GM21423 (cell line): Measurements from ENCODE around the gene U2AF1.
A peak's percentile ranks its signal among the peaks of the same experiment; 100 is the strongest.
"Not testable (repeated sequence)": the region's sequence is repeated elsewhere in the genome, so short reads cannot be mapped to it uniquely, and the experiment has no call there.

Experiments used
- ATAC-seq: cut with Tn5 transposase; IDR thresholded peaks from one replicate; pipeline ENCODE4 v1.9.1; 2021; ENCODE audit warnings: mild to moderate bottlenecking, moderate library complexity; ENCODE audit not compliant: unreplicated experiment

The U2AF1 gene

GRCh38 chr21:43106965-43107793 is at the start of gene U2AF1:
Gene U2AF1 (minus strand): TSS chr21:43107570. CDS start chr21:43107494, 76 bp downstream.
- ATAC-seq = peak; percentile 66

GRCh38 chr21:43153601-43154000 is 46.2 kb upstream of the U2AF1 start:
- not testable (repeated sequence) for ATAC-seq

GRCh38 chr21:43149344-43149743 is 42.0 kb upstream of the U2AF1 start:
- ATAC-seq = not testable (repeated sequence)

DNA sequence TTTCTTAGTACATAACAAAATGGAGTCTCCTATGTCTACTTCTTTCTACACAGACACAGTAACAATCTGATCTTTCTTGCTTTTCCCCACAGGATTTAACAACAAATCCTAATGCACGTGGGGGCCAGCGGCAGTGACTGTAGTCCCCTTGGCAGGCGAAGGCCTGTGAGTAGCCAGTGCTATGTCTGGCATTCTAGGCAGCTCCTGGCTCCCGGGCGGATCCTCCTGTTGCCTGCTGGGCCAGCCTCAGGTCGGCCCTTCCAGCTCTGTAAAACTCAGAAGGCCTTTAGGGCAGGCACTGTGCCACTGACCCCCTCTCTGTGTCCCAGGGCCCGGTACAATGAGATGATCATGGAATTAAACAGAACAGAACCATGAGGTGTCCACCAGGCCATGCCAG is 40.6 kb upstream of the U2AF1 start:
- ATAC-seq = not testable (repeated sequence)

GRCh38 chr21:43146637-43147036 is 39.3 kb upstream of the U2AF1 start:
- not testable (repeated sequence) for ATAC-seq

- not testable (repeated sequence) for ATAC-seq
Measured at GRCh38 chr21:43141407-43141806, 34.0 kb upstream of the U2AF1 start.

DNA sequence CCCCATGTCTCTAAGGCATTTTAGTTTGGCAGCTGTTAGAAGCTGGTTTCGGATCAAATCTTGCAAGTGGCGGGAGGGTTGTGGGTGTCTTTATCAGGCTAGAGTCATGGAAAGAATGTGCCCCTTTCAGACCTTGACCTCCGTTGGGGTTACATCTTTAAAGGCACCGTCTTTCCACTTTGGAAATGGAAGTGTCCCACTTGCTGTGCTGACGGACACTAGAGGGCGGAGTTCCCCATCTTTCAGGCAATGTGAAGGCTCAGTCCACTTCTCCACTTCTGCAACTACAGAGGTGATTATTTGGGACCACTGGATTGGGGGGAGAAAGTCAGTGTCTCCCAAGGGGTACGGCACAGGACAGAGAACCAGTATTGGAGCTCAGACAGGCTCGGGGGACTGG is 31.6 kb upstream of the U2AF1 start:
- ATAC-seq = not testable (repeated sequence)

GRCh38 chr21:43134520-43134919 is 27.1 kb upstream of the U2AF1 start:
- not testable (repeated sequence) for ATAC-seq

DNA sequence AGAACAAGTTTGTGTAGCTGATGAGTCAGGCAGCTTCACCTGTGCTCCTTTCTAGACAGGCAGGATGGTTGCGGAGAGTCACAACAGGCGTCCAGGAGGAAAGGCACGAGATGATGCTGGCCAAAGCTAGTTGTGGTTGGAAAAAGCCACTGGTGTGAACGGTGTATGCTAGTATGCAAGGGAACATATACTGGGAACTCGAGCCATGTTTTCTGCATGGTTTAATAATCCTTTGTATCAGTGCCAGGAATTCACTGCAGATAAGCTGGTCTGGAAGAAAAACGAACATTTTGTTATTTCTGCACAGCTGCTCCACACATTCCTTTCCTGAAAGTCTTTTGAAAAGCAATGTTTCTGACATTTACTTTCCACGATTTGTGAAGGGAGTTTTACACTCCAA is 22.7 kb upstream of the U2AF1 start:
- not testable (repeated sequence) for ATAC-seq

DNA sequence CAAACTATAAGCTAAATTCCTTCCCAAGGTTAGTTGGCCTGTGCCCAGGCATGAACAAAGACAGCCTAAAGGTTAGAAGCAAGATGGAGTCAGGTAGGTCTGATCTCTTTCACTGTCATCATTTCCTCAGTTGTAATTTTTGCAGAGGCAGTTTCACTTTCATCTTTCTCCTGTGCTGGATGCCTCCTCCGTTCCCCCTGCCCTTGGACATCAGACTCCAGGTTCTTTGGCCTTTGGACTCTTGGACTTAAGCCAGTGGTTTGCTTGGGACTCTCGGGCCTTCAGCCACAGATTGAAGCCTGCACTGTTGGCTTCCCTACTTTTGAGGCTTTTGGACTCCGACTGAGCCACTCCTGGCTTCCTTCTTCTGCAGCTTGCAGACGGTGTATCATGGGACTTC is 8.6 kb upstream of the U2AF1 start:
- not testable (repeated sequence) for ATAC-seq

DNA sequence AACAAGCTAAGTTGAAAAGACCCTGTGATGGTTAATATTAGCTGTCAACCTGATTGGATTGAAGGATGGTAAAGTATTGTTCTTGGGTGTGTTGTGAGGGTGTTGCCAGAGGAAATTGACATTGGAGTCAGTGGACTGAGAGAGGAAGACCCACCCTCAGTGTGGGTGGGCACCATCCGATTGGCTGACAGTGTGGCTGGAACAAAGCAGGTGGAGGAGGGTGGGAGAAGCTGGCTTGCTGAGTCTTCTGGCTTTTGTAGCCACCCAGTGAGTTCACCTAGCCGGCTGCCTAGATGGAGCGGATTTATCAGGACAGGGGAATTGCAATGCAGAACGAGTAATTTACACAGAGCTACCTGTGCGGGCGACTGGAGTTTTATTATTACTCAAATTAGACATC is 7.1 kb upstream of the U2AF1 start:
- ATAC-seq = not testable (repeated sequence)

GRCh38 chr21:43109006-43109405 is 1.6 kb upstream of the U2AF1 start:
- not testable (repeated sequence) for ATAC-seq

DNA sequence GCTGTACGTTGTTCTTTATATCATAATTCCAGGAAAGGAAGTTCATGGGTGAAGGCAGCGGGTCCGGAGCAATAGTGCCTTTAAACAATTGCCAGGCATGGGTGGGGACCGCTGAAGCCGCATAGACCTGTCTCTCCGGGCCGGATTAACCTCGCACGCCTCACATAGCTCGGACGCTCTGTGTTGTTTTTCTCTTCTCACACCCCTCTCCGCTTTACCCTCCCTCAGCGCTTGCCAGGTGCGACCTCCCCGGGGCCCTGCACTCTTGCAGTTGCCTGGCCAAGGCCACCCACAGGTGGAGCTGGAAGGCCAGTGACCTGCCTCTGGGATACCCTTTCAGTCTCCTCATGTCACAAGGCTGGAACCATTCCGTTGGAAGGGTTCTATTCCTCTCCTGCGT is 807 bp upstream of the U2AF1 start:
- not testable (repeated sequence) for ATAC-seq

- ATAC-seq = not testable (repeated sequence)
Measured at GRCh38 chr21:43107794-43108137, 396 bp upstream of the U2AF1 start.

- ATAC-seq = not testable (repeated sequence)
Measured at GRCh38 chr21:43104642-43105041, 2.7 kb downstream of the U2AF1 start.

DNA sequence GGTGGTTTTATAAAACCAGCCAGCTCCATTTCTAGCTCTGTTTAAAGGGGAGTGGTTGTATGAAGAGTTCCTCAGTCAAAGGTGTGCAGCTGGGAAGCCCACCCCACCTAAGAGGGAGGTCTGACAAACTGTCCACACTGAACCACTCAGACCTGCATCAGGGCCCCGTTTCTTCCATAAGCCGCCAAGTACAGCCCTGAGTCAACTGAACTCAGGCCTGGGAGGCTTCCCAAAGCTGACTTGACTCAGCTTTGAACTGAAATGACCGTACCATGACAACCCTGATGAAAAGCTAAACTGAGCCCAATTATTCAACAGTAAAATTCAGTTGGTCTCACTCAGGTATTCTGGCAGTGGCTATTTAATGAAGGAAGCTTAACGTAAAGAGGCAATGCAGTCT is 5.1 kb downstream of the U2AF1 start:
- ATAC-seq = not testable (repeated sequence)

- ATAC-seq = not testable (repeated sequence)
Measured at GRCh38 chr21:43101676-43102075, 5.7 kb downstream of the U2AF1 start.

DNA sequence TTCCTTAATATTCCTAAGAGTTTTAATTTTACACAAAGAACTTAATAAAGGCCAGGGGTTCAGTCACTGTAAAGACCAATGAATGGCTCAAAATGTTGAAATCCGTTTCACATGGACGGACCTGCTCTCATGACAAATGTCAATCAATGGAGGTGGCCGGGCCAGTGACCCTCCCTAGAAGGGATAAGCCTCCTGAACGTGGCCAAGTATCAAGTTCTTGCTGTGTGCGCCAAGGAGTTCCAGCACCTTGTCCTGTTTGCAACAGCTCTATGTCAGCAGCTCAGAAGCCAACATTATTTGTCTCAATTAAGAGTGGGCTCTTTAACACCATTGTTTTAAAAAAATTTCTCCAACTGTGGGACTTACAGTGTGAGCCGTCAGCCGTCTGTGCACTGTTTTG is 6.4 kb downstream of the U2AF1 start:
- not testable (repeated sequence) for ATAC-seq

DNA sequence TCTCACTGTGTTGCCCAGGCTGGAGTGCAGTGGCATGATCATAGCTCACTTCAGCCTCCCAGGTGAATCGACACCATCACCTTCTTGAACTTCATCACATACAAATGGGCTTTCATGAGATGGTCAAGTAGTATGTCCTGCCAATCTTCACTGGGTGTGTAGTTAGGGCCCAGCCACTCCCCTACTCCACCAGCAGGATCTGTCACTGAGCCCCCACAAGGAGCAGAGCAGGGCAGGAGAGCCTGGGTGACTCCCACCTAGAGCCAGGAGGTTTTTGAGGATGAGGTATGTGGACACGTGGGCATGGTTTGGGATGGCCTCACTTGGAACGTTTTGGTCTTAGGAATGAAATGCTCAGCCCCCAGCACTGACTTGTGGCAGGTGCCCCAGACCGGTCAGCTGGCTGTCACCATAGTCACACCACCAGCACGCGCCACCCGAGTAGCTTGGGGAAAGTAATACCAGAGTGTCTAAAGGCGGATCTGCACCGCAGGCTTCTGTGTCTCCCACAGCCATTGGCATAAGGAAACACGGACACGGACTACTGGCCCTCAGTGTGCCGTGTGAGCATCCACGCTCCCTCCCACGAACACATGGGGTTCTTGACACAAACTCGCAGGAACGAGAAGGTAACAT is 15.3 kb downstream of the U2AF1 start:
- ATAC-seq = not testable (repeated sequence)

DNA sequence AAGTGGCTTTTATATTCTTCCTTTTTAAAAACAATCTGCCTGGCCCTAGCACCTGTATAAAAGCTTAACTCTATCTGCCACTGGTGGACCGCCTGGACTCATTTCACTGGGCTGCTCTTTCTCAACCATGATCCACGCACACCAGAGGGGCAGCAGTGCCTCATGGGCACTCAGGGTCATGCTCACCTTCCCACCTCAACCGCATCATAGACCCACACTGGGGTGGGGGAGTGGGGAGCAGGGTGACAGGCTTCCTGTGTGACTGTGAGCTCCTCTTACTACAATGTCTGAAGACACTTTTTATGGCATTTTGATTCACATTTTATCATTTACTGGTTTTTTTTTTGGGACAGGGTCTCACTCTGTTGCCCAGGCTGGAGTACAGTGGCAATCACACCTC is 16.4 kb downstream of the U2AF1 start:
- ATAC-seq = not testable (repeated sequence)

GRCh38 chr21:43089463-43089862 is 17.9 kb downstream of the U2AF1 start:
- not testable (repeated sequence) for ATAC-seq
